HEK293 (cell line): ENCODE measurements around the gene TRIM9.
A peak's percentile ranks its signal among the peaks of the same experiment; 100 is the strongest.

Experiments
- BCL6B ChIP-seq: fragments of 450-650 bp; formaldehyde crosslinking; IDR thresholded peaks from 2 replicates; pipeline ENCODE4 v1.5.1; 2017; ENCODE audit warnings: missing biosample characterization, missing genetic modification characterization
- GLI4 ChIP-seq: fragments of 450-650 bp; formaldehyde crosslinking; IDR thresholded peaks from 2 replicates; pipeline ENCODE4 v1.5.1; 2016; ENCODE audit warnings: missing biosample characterization, missing genetic modification characterization
- GLIS2 ChIP-seq: fragments of 450-650 bp; formaldehyde crosslinking; IDR thresholded peaks from 2 replicates; pipeline ENCODE4 v1.5.1; 2016; ENCODE audit warnings: missing biosample characterization, missing genetic modification characterization
- KLF9 ChIP-seq: fragments of 450-650 bp; formaldehyde crosslinking; IDR thresholded peaks from 2 replicates; pipeline ENCODE4 v1.5.1; 2016; ENCODE audit warnings: missing biosample characterization, missing genetic modification characterization, low read depth
- SP7 ChIP-seq: fragments of 450-650 bp; formaldehyde crosslinking; IDR thresholded peaks from 2 replicates; pipeline ENCODE4 v1.5.1; 2016; ENCODE audit warnings: missing biosample characterization, missing genetic modification characterization
- YY2 ChIP-seq: fragments of 450-650 bp; formaldehyde crosslinking; IDR thresholded peaks from 2 replicates; pipeline ENCODE4 v1.5.1; 2016; ENCODE audit warnings: missing biosample characterization, missing genetic modification characterization
- ZIC2 ChIP-seq: fragments of 450-650 bp; formaldehyde crosslinking; IDR thresholded peaks from 2 replicates; pipeline ENCODE4 v1.5.1; 2016; ENCODE audit warnings: missing biosample characterization, missing genetic modification characterization
- ZNF146 ChIP-seq: fragments of 450-650 bp; formaldehyde crosslinking; IDR thresholded peaks from 2 replicates; pipeline ENCODE4 v1.5.1; 2016; ENCODE audit warnings: missing biosample characterization, missing genetic modification characterization
- ZNF2 ChIP-seq: fragments of 450-650 bp; formaldehyde crosslinking; IDR thresholded peaks from 2 replicates; pipeline ENCODE4 v1.5.1; 2016; ENCODE audit warnings: missing biosample characterization, missing genetic modification characterization
- ZNF211 ChIP-seq: fragments of 450-650 bp; formaldehyde crosslinking; IDR thresholded peaks from 2 replicates; pipeline ENCODE4 v1.5.1; 2016; ENCODE audit warnings: low read depth, missing biosample characterization, missing genetic modification characterization
- ZNF23 ChIP-seq: fragments of 450-650 bp; formaldehyde crosslinking; IDR thresholded peaks from 2 replicates; pipeline ENCODE4 v1.5.1; 2016; ENCODE audit warnings: missing biosample characterization, missing genetic modification characterization, borderline replicate concordance
- ZNF239 ChIP-seq: fragments of 450-650 bp; formaldehyde crosslinking; IDR thresholded peaks from 2 replicates; pipeline ENCODE4 v1.5.1; 2016; ENCODE audit warnings: missing biosample characterization, missing genetic modification characterization
- ZNF394 ChIP-seq: fragments of 450-650 bp; formaldehyde crosslinking; IDR thresholded peaks from 2 replicates; pipeline ENCODE4 v1.5.1; 2016; ENCODE audit warnings: missing biosample characterization, missing genetic modification characterization, mild to moderate bottlenecking, moderate library complexity, borderline replicate concordance
- ZNF423 ChIP-seq: fragments of 450-650 bp; formaldehyde crosslinking; IDR thresholded peaks from 2 replicates; pipeline ENCODE4 v1.5.1; 2016; ENCODE audit warnings: missing biosample characterization, missing genetic modification characterization
- ZNF555 ChIP-seq: fragments of 450-650 bp; formaldehyde crosslinking; conservative IDR thresholded peaks from 2 replicates; pipeline ENCODE4 v1.5.1; 2017; ENCODE audit warnings: missing biosample characterization, mild to moderate bottlenecking, missing genetic modification characterization, inconsistent platforms
- ZNF561 ChIP-seq: fragments of 450-650 bp; IDR thresholded peaks from 2 replicates; pipeline ENCODE4 v1.5.1; 2018; ENCODE audit warnings: missing biosample characterization, missing genetic modification characterization, borderline replicate concordance
- TF ChIP-seq, protein P1 (sequence below): sonication (generic); formaldehyde crosslinking; IDR thresholded peaks from 2 replicates; pipeline ENCODE4 v1.8.1; 2022; ENCODE audit warnings: mild to moderate bottlenecking, moderate library complexity, missing genetic modification reagents
- TF ChIP-seq, protein P2 (sequence below): fragments of 450-650 bp; formaldehyde crosslinking; IDR thresholded peaks from 2 replicates; pipeline ENCODE4 v1.5.1; 2016; ENCODE audit warnings: missing biosample characterization, missing genetic modification characterization, borderline replicate concordance
- TF ChIP-seq, protein P3 (sequence below): fragments of 450-650 bp; formaldehyde crosslinking; IDR thresholded peaks from 2 replicates; pipeline ENCODE4 v1.5.1; 2016; ENCODE audit warnings: missing biosample characterization, missing genetic modification characterization

TRIM9 gene

GRCh38 chr14:50943943-50944646, 150.8 kb downstream of the TRIM9 start, which contains the start of gene PYGL (continued):
- TF ChIP-seq, protein P1, sequence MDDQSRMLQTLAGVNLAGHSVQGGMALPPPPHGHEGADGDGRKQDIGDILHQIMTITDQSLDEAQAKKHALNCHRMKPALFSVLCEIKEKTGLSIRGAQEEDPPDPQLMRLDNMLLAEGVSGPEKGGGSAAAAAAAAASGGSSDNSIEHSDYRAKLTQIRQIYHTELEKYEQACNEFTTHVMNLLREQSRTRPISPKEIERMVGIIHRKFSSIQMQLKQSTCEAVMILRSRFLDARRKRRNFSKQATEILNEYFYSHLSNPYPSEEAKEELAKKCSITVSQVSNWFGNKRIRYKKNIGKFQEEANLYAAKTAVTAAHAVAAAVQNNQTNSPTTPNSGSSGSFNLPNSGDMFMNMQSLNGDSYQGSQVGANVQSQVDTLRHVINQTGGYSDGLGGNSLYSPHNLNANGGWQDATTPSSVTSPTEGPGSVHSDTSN (CRISPR knock-in tag), result peak; percentile 48; the same call in 1 of the 2 replicates
- TF ChIP-seq ZIC2 (tag by site-specific recombination) (peak; percentile 60), KLF9 (tag by site-specific recombination) (peak; percentile 60; the same call in 1 of the 2 replicates), ZNF211 (tag by site-specific recombination) (no peak), ZNF23 (tag by site-specific recombination) (no peak), ZNF423 (no peak), ZNF239 (tag by site-specific recombination) (0 out of 2 replicates have a peak, but pooled peaks have one; percentile 36), ZNF394 (tag by site-specific recombination) (peak; percentile 96), ZNF146 (tag by site-specific recombination) (0 out of 2 replicates have a peak, but pooled peaks have one; percentile 10), ZNF555 (tag by site-specific recombination) (no peak), SP7 (tag by site-specific recombination) (peak; percentile 16; the same call in 1 of the 2 replicates), ZNF561 (tag by site-specific recombination) (no peak), GLIS2 (tag by site-specific recombination) (peak; percentile 80), ZNF2 (no peak), GLI4 (tag by site-specific recombination) (no peak), YY2 (tag by site-specific recombination) (peak; percentile 36; the same call in 1 of the 2 replicates), BCL6B (tag by site-specific recombination) (no peak)
- TF ChIP-seq, protein P2, sequence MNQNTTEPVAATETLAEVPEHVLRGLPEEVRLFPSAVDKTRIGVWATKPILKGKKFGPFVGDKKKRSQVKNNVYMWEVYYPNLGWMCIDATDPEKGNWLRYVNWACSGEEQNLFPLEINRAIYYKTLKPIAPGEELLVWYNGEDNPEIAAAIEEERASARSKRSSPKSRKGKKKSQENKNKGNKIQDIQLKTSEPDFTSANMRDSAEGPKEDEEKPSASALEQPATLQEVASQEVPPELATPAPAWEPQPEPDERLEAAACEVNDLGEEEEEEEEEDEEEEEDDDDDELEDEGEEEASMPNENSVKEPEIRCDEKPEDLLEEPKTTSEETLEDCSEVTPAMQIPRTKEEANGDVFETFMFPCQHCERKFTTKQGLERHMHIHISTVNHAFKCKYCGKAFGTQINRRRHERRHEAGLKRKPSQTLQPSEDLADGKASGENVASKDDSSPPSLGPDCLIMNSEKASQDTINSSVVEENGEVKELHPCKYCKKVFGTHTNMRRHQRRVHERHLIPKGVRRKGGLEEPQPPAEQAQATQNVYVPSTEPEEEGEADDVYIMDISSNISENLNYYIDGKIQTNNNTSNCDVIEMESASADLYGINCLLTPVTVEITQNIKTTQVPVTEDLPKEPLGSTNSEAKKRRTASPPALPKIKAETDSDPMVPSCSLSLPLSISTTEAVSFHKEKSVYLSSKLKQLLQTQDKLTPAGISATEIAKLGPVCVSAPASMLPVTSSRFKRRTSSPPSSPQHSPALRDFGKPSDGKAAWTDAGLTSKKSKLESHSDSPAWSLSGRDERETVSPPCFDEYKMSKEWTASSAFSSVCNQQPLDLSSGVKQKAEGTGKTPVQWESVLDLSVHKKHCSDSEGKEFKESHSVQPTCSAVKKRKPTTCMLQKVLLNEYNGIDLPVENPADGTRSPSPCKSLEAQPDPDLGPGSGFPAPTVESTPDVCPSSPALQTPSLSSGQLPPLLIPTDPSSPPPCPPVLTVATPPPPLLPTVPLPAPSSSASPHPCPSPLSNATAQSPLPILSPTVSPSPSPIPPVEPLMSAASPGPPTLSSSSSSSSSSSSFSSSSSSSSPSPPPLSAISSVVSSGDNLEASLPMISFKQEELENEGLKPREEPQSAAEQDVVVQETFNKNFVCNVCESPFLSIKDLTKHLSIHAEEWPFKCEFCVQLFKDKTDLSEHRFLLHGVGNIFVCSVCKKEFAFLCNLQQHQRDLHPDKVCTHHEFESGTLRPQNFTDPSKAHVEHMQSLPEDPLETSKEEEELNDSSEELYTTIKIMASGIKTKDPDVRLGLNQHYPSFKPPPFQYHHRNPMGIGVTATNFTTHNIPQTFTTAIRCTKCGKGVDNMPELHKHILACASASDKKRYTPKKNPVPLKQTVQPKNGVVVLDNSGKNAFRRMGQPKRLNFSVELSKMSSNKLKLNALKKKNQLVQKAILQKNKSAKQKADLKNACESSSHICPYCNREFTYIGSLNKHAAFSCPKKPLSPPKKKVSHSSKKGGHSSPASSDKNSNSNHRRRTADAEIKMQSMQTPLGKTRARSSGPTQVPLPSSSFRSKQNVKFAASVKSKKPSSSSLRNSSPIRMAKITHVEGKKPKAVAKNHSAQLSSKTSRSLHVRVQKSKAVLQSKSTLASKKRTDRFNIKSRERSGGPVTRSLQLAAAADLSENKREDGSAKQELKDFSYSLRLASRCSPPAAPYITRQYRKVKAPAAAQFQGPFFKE (tag by site-specific recombination), result no peak
- TF ChIP-seq, protein P3, sequence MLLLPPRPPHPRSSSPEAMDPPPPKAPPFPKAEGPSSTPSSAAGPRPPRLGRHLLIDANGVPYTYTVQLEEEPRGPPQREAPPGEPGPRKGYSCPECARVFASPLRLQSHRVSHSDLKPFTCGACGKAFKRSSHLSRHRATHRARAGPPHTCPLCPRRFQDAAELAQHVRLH (tag by site-specific recombination), result no peak
